HG03196 (cell line): ENCODE results near the gene KCTD17.

Source experiments
- ATAC-seq: cut with Tn5 transposase; IDR thresholded peaks from one replicate; pipeline ENCODE4 v1.9.1; 2021; ENCODE audit not compliant: unreplicated experiment

Gene KCTD17, protein sequence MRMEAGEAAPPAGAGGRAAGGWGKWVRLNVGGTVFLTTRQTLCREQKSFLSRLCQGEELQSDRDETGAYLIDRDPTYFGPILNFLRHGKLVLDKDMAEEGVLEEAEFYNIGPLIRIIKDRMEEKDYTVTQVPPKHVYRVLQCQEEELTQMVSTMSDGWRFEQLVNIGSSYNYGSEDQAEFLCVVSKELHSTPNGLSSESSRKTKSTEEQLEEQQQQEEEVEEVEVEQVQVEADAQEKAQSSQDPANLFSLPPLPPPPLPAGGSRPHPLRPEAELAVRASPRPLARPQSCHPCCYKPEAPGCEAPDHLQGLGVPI

DNA sequence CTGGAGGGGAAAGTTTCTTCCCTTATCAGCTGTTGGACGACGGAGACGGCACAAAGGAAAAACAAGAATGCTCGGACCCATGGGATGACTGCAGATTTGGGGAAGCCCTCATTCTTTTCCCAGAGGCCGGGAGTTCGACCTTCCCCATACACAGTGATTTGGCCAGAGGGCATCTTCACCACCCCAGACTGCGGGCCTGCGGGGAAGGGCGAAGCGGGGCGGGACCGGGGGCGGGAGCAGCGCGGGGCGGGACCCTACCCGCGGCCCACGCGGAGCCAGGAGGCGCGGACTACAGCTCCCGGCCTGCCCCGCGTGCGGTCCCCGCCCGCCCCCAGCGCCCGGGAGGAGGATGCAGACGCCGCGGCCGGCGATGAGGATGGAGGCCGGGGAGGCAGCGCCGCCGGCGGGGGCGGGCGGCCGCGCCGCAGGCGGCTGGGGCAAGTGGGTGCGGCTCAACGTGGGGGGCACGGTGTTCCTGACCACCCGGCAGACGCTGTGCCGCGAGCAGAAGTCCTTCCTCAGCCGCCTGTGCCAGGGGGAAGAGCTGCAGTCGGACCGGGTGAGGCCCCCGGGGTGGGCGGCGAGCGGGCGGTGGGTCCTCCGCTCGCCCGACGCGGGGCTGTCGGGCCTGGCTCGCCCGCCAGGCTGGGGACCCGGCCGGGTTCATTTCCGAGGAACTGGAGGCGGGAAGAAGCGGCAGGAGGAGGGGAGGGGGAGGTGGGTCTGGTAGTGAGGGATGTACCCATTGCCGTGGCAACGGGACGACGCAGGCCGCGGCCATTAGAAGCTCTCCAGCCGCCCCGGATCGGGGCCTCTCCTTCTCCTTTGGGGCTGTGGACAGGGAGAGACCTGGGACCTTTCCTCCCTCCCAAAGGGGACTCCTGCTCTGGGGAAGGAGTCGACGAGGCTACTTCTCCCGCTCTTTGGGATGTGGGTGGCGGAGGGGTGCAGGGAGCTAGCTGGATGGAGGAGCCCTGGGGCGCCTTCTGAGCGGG lies at the start of gene KCTD17:
Gene KCTD17 (plus strand): TSS at position 352 of the 995 bp plus-strand sequence. CDS start 19 bp downstream, at position 371.
- ATAC-seq, result no peak

DNA sequence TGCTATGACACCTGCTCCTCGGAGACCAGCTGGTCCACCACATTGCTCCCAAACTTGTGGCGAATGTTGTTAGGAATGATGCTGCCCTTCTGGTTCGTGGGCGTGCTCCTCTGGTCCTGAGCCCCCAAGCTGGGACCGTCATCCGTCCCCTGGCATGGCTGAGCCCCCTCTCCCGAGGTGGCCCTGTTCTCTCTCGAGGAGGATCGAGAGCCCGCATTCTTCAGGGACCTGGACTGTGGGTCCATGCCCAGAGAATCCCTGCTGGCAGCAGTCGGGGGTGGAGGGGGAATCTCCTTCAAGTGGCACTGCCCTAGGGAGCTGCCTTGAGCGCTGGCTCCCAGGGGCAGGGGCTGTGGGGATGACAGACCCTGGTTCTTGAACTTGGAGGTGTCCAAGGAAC lies 49.7 kb upstream of the KCTD17 start:
- ATAC-seq, result no peak

DNA sequence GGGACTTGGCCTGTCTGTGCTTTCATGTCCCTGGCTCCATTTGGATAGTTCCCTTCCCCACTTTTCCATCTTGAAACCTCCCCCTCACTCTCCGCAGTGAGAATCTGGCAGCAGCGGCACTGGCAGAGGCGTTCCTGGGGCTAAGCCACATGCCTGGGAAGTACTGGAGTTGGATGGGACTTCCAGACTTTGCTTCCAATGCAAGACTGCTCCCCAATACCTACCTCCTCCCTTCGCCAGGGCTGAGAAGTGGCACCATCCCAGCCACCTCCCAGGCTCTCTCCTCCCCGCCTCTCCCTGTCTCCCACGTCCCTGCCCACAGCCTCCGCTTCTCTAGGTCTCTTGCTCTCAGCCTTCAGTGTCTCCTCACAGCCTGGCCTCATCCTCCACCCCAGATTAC lies 48.9 kb upstream of the KCTD17 start:
- no peak for ATAC-seq

DNA sequence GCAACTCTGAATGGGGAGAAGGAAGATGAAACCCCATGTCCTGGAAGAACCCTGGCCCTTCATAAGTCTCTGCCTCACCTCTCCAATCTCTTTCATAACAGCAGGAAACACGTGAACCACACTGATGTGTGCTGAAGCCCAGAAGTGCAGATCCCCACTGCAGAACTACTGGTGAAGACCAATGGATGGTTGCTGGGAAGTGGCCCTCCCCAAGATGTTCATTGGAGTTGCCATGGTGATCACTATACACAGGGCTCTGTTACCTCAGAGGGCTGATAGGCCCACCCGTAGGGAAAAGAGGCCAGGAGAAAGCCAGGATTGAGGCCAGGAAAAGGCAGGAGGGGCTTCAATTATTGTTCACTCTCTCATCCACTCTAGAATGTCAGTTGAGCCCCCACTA lies 43.9 kb upstream of the KCTD17 start:
- no peak for ATAC-seq

DNA sequence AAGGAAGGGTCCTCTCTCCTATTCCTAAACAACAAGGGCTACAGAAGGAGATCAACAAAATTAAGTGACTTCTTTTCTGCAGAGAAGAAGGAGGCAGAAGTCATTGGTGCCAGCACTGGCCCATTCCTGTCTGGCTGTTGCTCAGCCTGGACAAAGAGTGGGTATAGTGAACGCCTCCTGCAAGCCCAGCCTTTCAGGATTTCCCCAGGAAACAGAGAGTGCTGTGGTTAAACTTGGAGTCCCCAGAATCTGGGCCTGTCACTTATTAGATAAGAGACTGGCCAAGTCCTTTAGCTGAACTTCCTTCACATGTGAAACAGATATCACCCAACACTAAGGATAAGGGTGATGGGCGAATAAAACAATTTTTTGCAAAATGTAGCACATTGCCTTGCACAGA lies 43.2 kb upstream of the KCTD17 start:
- no peak for ATAC-seq

DNA sequence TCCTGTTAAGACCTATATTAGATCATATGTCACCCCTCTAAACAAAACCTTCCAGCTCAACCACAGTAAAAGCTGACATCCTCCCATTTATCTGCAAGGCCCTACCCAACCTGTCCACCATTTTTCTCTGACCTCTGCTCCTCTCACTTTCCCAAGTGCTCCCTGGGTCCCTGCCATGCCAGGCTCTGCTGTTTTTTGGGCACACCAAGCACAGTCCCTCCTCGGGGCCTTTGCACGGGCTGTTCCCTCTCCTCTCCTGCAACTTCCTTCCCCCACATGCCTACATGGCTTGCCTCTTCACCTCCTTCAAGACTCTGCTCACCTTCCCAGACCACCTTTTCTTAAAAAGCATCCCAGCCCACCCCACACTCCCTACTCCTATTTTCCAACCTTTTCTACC lies 42.1 kb upstream of the KCTD17 start:
- no peak for ATAC-seq

DNA sequence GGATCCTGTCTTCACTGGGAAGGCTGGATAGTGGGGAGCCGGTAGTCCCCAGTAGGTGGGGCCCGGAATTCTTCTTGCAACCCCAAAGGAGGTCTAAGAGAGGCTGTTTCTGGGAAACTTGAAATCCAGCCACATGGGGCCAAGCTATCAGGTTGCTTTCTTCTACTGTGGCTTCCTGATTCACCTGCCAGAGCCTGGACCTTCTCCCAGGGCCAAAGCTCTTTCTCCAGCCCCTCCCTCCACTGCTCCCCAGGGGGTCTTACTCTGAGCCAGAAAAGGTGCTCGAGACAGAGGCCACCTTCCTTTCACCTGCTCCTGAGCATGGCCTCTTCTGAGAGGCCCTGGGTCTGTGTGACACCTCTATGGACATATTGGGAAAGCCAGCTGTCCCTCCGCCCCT lies 41.4 kb upstream of the KCTD17 start:
- no peak for ATAC-seq

DNA sequence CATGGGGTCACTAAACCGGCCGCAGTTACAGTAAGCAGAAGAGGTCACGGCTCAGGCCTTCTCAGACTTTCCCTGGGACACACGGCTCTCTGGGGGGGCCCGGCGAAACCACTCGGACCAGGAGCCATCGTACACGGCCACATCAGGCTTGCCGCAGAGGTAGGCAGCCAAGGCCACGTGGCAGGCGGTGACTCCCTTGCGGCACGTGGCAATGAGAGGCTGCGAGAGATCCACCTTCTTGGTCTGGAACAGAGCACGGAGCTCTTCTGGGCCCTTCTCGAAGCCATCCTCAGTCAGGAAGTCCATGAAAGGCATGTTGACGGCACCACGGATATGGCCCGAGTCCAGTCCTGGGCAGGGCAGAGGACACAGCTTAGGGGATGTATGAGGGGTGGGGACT lies 40.6 kb upstream of the KCTD17 start:
- no peak for ATAC-seq

DNA sequence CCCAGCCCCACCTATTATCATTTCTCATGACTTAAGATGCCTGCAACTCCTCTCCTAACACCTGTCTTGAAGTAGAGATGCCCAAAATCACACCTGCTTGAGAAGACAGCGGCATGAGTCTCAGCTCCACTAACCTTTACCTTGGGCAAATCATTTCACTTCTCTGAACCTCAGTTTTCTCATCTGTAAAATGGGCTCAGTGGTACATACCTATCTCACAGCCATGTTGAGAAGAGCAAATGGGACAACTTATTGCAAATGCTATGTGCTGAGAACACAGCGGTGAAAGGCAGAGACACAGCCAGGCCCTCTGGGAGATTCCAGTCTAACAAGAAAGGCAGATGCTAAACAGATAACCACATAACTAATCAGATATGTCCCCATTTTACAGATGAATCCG lies 40.1 kb upstream of the KCTD17 start:
- no peak for ATAC-seq

DNA sequence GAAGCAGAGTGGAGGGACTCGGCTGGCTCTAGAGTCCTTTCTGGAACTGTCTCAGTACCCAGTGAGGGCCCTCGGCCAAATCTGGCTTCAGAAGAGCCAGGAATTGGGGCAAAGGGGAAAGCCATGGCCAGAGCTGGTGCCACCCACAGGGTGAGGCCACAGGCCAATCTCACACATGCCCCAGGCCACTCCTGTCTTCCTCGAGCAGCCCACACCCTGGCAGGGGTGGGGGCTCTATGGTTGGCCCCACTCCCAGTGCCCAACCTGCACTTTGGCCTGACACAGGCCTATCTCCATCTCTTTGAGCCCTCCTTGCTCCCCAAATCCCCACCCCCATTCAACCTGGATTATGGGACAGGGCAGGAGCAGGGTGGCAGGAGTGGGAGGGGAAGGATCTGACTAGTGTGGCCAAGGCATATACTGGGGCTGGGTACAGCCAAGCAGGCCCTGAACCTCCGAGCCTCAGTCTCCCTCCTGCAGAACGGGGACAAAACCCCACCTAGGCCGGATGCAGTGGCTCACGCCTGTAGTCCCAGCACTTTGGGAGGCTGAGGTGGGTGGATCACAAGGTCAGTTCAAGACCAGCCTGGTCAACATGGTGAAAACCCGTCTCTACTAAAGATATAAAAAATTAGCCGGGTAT lies 39.2 kb upstream of the KCTD17 start:
- no peak for ATAC-seq

DNA sequence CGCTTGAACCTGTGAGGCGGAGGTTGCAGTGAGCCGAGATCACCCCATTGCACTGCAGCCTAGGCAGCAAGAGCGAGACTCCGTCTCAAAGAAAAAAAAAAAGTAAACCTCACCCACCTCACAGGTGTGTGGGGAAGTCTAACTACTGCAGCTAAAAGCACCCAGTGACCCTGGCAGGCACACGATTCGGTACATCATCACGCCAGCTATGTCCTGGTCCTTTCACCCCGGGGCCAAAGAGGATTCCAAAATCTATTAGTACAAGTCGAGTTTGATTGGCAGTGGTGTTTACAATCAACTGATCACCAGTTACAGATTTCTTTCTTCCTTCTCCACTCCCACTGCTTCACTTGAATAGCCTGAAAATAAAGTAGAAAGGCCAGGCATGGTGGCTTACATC lies 38.6 kb upstream of the KCTD17 start:
- ATAC-seq, result no peak

DNA sequence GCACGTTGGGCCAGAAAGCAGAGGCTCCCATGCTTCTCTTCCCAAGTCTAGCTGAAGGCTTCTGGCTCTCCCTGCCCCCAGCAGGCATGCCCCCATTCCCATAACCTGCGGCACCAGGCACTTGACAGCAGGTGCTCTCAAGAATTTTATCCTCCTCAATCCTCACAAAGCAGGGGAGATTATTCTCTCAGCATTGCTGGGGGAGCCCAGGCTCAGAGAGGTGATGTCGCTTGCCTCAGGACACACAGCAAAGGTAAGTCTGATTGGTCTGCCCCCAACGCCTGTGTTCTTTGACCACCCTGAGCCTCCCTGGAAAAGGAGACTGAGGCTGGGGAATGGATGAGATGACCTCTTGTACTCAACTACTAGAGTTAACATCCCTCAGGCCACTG lies 37.1 kb upstream of the KCTD17 start:
- ATAC-seq, result no peak

DNA sequence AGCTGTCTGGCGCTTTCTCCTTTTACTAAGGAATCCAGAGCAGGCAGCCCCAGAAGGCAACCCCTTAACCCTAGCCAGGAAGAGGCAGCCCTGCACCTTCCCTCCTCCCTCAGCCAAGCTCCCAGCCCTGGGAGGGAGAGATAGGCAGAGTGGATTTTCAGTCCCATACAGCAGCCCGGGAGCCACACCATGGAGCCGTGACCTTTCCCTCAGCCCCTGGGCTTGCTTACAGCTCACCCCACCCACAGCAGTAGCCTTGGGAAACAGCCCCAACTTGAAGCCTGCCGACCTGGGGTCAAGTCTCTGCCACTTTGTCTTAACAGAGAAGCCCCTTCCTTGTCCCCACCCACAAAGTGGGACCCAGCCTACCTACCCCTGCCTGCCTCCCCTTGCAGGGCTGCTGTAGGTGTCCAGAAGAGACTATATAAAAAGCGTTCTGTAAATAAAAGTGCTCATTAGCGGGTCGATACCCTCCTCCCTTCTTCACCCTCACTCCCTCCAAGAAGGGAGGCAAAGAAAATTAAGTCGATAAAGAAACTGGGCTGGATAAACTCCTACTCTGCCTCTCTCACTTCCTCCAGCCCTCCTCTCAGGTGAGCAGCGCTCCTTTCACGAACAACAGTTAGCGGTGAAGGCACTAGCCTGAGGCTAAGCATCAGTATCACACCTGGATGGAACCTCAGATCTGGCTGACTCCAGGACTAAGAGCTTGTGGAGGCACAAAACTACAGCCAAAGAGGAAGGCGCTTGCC lies 36.5 kb upstream of the KCTD17 start:
- ATAC-seq, result no peak

DNA sequence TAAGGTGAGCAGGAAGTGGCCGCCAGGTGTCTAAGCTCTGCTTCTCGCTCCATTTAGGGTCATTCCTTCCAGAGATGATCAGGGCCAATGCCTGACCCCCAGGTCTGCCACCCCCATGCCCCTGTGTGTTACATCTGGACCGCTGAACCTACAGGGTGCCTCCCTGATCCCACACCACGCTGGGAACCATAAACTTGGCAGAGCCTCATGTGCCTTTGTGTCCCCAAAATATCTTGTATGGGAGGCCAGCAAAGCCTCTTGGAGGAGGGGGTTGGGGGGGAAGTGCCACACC lies 36.0 kb upstream of the KCTD17 start:
- no peak for ATAC-seq

DNA sequence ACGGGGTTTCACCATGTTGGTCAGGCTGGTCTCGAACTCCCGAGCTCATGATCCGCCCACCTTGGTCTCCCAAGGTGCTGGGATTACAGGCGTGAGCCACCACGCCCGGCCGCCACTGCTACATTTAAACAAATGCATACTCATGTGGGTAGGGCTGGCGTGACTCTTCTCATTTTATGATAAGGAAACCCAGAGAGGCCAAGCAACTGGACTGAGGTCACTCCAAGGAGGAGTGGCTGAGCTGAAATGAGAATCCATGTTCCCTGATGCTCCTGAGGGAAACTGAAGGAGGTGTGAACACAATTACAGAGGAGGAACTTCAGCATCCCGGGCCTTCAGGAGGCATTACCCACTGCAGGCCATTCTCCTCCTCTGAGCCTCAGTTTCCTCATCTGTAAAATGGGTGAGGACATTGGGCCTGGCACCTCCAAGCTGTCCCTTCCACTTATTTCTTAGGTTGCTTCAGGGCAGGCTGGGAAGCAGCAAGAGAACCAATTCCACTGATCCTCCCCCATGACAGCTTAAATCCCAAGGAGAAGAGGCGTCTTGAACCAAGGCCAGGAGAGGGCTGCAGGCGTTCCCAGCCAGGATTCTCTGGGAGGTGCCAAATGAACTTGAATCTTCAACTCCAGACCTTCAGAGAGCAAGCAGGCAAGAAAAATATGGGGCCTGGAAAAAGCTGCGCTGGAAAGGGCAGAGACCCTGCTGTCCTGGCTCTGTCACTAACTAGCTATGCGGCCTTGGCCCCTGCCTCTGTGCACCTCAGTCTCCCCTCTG lies 35.2 kb upstream of the KCTD17 start:
- ATAC-seq, result no peak

DNA sequence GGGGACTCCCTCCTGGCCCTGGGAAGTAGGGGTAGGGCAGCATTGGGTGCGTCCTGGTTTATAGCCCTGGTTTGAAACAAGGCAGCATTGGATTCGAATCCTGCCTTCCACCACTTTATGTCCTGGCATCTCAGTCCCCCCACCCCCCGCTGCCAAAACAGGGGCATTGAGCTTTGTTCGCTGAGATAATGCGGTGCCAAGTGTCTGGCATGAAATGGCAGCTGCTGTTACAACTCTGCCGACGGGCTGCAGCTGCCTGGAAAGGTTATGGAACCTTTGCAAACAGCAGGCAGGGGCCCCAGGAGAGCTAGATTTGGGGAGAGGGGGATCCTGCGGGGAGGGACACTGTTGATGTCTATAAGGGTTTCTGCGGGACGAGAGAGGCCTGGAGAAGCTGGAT lies 34.2 kb upstream of the KCTD17 start:
- ATAC-seq, result no peak

DNA sequence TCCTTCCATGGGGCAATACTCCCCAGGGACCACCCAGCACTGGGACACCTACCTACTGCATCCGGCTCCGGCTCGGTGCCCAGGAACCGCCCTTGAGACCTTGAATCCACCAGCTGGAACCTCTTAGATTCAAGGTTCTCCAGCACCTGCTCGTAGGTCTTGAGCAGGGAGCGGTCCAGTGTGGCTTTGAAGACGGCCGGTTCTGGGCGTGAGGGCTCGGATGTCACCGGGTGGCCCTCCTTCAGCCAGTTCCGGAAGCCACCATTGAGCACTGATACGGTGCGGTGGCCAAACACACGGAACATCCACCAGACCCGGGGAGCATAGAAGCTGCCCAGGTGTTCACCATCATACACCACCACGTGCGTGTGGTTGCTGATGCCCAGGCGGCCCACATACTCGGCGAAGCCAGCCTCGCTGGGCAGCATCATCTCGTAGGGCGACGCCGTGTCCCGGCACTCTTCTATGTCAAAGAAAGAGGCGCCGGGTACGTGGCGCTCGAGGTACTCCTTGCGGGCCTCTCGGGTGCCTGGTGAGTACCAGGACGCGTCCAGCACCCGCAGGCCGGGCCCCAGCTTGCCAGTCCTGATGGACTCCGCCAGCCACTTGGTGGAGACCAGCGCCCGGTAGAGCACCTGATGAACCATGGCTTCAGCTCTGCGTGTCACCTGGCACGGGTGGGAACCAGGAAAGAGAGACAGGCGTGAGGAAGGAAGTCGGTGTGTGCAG lies 33.3 kb upstream of the KCTD17 start:
- no peak for ATAC-seq

DNA sequence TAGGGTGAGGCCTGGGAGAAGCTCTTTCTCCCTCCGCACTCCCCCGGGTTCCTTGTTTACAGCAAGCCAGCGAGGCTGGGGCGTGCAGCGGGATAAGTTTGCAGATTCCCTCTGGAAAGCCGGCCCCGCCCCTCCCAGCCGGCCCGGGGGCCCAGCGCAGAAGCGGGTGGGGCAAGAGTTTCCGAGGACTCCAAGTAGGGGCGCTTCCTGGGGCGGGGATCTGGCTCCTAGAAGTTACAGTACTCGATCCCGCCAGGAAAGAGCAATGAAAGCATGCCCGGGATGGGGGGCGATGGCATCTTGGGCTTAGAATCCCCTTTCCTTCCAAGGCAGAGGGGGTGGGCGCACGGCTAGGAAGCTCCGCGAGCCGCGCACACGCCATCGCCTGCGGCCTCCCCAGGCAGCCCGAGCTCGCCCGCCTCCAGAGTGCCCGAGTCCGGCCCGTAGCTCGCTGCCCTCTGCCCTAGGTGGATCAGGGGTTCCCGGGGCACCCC lies 32.7 kb upstream of the KCTD17 start:
- no peak for ATAC-seq

DNA sequence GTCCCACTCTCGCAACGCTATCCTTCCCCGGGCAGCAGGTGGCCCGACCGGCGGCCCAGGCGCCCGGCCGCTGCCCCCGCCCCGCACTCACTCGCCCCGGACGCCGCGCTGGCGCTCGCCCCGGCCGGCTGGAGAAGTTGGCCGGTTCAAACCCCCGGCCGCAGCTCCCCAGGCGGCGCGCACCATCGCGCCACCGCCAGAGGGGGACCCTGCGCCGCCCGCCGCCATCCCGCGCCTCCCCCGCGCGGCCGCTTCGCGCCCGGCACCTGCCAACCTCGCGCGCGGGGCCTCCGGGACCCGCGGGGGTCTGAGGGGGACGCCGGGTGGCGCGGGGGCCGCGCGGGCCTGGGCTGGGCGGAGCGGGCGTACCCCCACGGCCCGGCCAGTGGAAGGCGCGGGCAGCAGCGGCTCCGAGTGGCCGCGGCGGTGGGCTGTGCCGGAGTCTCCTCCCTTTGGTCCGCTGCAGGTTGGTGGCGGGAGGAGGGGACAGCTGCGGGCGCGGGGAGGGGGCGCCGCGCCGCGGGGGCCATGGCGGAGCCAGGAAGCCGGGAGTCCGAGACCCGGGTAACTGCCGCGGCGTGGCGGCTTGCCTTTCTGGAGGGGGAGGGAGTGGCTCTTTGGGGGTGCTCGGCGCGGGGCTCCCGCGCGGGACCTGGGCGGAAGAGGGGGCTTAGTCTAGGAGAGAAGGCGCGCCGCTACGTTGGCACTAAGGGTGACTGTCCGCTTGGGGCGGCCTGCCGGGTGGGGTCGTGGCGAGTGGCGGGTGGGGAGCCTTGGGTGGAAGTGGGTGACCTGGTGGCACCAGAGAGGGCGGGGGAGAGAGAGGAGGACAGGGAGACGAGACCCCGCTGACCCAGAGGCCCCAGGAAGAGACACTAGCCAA lies 32.0 kb upstream of the KCTD17 start, which contains the start of the genes MPST and TST:
Gene MPST (plus strand): TSS at position 434 of the 883 bp plus-strand sequence. CDS start 95 bp downstream, at position 529.
Gene TST (minus strand): TSS at position 139 of the 883 bp plus-strand sequence. CDS start 715 bp downstream, outside the sequence.
- peak; percentile 57 for ATAC-seq
